ENCODE data around the gene NEB.

NEB gene

GRCh38 chr2:151727593-151728552 is 6.4 kb downstream of the NEB start:
- no peak for TF ChIP-seq CTCF (IDR thresholded peaks at IDR 0.05; ENCODE audit: low read depth, low read length)
- H3K4me3 ChIP-seq (ENCODE audit: low read depth, low read length), result no peak overlapping the region
- in situ Hi-C loops (cut with HindIII; ENCODE audit: low sequenced_read_pairs), result no loop called here
- no peak for DNase-seq (ENCODE audit: low read depth, low spot score)

GRCh38 chr2:151721161-151721560 is 13.1 kb downstream of the NEB start:
- no peak for DNase-seq (ENCODE audit: low read depth, low spot score)
- TF ChIP-seq CTCF (IDR thresholded peaks at IDR 0.05; ENCODE audit: low read depth, low read length), result no peak
- in situ Hi-C loops (cut with HindIII; ENCODE audit: low sequenced_read_pairs), result no loop called here
- no peak overlapping the region for H3K4me3 ChIP-seq (ENCODE audit: low read depth, low read length)

GRCh38 chr2:151720521-151720920 is 13.8 kb downstream of the NEB start:
- TF ChIP-seq CTCF (IDR thresholded peaks at IDR 0.05; ENCODE audit: low read depth, low read length), result no peak
- no peak overlapping the region for H3K4me3 ChIP-seq (ENCODE audit: low read depth, low read length)
- in situ Hi-C loops (cut with HindIII; ENCODE audit: low sequenced_read_pairs), result no loop called here
- DNase-seq (ENCODE audit: low read depth, low spot score), result no peak

- TF ChIP-seq CTCF (IDR thresholded peaks at IDR 0.05; ENCODE audit: low read depth, low read length), result no peak
- in situ Hi-C loops (cut with HindIII; ENCODE audit: low sequenced_read_pairs), result no loop called here
- DNase-seq (ENCODE audit: low read depth, low spot score), result no peak
- no peak overlapping the region for H3K4me3 ChIP-seq (ENCODE audit: low read depth, low read length)
These were observed 15.5 kb downstream of the NEB start for GRCh38 chr2:151718796-151719195.

- DNase-seq (ENCODE audit: low read depth, low spot score), result no peak
- no peak for TF ChIP-seq CTCF (IDR thresholded peaks at IDR 0.05; ENCODE audit: low read depth, low read length)
- no peak overlapping the region for H3K4me3 ChIP-seq (ENCODE audit: low read depth, low read length)
- in situ Hi-C loops (cut with HindIII; ENCODE audit: low sequenced_read_pairs), result no loop called here
These were observed 16.0 kb downstream of the NEB start for GRCh38 chr2:151718247-151718646.

GRCh38 chr2:151716721-151717120 is 17.6 kb downstream of the NEB start:
- peak; percentile 6 for DNase-seq (ENCODE audit: low read depth, low spot score)
- no peak overlapping the region for H3K4me3 ChIP-seq (ENCODE audit: low read depth, low read length)
- TF ChIP-seq CTCF (IDR thresholded peaks at IDR 0.05; ENCODE audit: low read depth, low read length), result no peak
- in situ Hi-C loops (cut with HindIII; ENCODE audit: low sequenced_read_pairs), result no loop called here
